ENCODE data around the gene KRT86. TPM values are rescaled to one million over a fixed set of nuclear protein-coding genes. Genes with fewer than 3 reads are reported as not detected.

Gene KRT86
- 0.09 and 0.14 TPM in 2 replicates for total RNA-seq

DNA sequence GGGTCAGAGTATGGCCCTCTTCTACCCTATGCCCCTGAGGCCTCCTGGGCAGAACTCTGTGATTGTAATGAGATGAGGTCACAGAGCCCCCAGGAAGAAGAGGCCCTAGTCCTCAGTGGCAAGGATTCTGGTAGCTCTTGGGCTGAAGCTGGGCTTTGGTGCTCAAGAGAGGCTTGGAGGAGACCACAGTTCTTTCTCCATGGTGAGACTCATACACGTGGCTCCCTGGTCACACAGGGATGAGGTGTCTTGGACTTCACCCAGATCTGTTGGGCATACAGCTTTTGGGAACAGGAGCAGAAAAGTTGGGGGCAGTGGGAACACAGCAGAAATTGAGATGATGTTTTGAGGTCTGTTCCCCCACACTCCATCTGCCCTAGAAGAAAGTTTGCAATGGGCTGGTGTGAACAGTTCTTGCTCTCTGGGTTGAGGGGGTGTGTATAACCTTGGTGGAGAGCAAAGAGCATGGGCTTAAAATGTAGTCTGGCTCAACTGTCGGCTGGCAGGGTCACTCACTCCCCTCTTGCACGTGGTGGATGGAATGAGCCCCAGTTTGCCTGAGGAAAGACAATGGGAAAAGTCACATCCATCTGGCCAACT lies at the start of gene KRT86:
TSS of gene KRT86 (plus strand) at position 125 of the 600 bp plus-strand sequence. CDS start 27,272 bp downstream, outside the sequence.

DNA sequence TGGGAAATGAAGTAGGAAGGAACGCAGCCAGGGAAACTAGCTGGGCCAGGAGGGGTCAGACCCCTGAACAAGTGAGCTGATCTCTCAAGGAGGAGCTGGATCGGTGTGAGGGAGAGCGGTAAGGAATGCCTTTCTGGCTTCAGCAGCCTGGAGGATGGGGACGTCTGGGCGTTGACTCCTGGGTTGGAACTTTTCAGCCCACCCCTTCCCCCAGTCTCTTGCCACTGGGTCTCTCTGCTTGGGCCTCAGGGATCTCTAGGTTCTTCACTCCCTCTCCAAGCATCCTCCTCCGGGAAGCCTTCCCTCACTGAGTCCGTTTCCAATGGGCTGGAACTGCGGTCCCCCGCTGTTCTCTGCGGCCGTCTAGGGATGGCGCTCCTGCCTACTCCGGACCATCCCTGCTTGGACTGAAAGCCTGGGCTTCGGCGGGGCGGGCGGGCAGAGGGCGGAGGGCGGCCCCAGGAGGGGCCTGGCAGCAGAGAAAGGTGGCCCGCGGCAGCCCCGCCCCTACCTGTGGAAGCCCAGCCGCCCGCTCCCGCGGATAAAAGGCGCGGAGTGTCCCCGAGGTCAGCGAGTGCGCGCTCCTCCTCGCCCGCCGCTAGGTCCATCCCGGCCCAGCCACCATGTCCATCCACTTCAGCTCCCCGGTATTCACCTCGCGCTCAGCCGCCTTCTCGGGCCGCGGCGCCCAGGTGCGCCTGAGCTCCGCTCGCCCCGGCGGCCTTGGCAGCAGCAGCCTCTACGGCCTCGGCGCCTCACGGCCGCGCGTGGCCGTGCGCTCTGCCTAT lies 41.6 kb upstream of the KRT86 start, which contains the start of gene KRT7:
TSS of gene KRT7 (plus strand) at position 570 of the 788 bp plus-strand sequence. CDS start at position 624, 54 bp downstream.

DNA sequence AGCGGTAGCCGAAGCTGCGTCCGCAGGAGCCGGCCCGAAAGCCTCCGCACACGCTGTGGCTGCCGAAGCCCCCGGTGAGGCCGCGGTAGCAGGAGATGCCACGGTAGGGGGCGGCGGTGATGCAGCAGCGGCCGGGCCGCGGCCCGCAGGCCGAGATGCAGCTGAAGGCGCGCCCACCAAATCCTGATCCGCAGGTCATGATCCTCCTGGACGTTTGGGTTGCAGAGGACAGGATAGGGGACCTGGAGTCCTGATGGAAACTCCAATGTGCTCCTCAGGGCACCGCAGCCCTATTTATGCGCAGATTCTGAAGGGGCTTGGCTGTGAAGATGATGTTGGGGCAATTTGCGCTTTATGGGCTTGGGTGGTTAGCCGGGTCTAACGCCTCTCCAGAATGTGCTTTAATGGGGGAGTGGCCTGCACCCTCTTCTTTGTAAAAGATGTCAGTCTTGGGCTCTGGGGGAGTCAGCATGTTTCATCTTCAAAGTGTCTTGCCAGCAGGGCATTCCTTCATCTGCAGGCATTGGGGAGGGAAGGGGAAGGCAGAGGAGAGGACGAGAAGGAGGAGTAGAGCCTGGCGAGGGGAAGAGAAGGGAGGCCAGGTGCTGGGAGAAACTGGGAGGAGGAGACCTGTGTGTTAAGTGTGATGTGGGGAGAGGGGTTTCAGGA lies 17.0 kb downstream of the KRT86 start, which contains the start of gene KRT81:
TSS of gene KRT81 (minus strand) at position 268 of the 669 bp plus-strand sequence. CDS start at position 199, 69 bp downstream.

DNA sequence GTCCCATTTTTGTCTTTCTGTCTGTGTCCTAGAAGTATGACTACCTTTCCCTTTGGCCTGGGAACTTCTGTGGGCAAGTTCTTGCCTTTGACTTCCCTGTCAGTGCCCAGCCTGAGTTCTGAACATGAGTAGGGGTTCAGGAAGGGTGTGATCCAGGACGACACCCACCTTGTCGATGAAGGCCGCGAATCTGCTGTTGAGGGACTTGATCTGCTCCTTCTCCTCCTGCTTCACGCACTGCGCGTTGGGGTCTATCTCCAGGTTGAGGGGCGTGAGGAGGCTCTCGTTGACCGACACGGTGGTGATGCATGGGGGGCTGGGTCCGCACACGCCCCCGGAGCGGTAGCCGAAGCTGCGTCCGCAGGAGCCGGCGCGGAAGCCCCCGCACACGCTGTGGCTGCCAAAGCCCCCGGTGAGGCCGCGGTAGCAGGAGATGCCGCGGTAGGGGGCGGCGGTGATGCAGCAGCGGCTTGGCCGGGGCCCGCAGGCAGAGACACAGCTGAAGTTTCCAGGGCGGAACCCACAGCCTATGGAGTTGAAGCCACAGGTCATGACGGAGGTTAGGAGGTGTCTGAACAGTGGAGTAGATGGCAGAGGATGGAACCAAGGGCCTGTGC lies 46.4 kb downstream of the KRT86 start, which contains the start of gene KRT83:
TSS of gene KRT83 (minus strand) at position 615 of the 617 bp plus-strand sequence. CDS start at position 552, 63 bp downstream.

Other genes with a start within 250 kb of the KRT86 start
- gene NR4A1, start 223.2 kb upstream of the KRT86 start, total RNA-seq = 4.1 and 4.3 TPM in 2 replicates
- gene ATG101, start 204.7 kb upstream of the KRT86 start, total RNA-seq = 101 and 112 TPM in 2 replicates
- gene SMIM41, start 194.9 kb upstream of the KRT86 start, total RNA-seq = 1.4 and 9.8 TPM in 2 replicates
- under 0.01 TPM in 2 replicates for gene KRT80, start 82.6 kb upstream of the KRT86 start, total RNA-seq
- gene KRT7, start 41.4 kb upstream of the KRT86 start, total RNA-seq = 16.1 and 53.3 TPM in 2 replicates
- gene KRT81, start 16.9 kb downstream of the KRT86 start, total RNA-seq = under 0.01 and 0.28 TPM in 2 replicates
- 0.14 TPM in 1 of 2 replicates, not detected in the other for gene KRT83, start 46.8 kb downstream of the KRT86 start, total RNA-seq
- gene KRT85, start 92.8 kb downstream of the KRT86 start, total RNA-seq = not detected in 2 replicates
- gene KRT84, start 111.0 kb downstream of the KRT86 start, total RNA-seq = not detected in 2 replicates
- gene KRT82, start 131.7 kb downstream of the KRT86 start, total RNA-seq = not detected in 2 replicates
- not detected in 2 replicates for gene KRT75, start 159.7 kb downstream of the KRT86 start, total RNA-seq
- gene KRT6B, start 177.5 kb downstream of the KRT86 start, total RNA-seq = 0.14 and 0.18 TPM in 2 replicates
- gene KRT6C, start 199.2 kb downstream of the KRT86 start, total RNA-seq = not detected in 2 replicates
- 3.7 and 22.8 TPM in 2 replicates for gene KRT6A, start 218.6 kb downstream of the KRT86 start, total RNA-seq
- gene KRT5, start 245.7 kb downstream of the KRT86 start, total RNA-seq = 1.3 and 2.3 TPM in 2 replicates

Measured in smooth muscle cell of bladder (primary cell).